GM10248 (cell line): ENCODE measurements around the gene ENSA.
A peak's percentile ranks its signal among the peaks of the same experiment; 100 is the strongest.

Source experiments
- CTCF ChIA-PET: fragments of 300-600 bp; sonication (Branson Sonifier 250); formaldehyde crosslinking; extraction: SDS; loops from one replicate; lab custom pipeline; 2021; ENCODE audit warnings: antibody characterized with exemption; lab: Yijun Ruan, JAX
- POLR2A ChIA-PET: fragments of 350-650 bp; sonication (Branson Sonifier 250); formaldehyde crosslinking; extraction: SDS; loops from one replicate; lab custom pipeline; 2020; ENCODE audit warnings: antibody characterized with exemption; lab: Yijun Ruan, JAX
- DNase-seq: peaks from one replicate; pipeline ENCODE4 v3.0.0; 2012; ENCODE audit errors: extremely low spot score
- TF ChIP-seq, protein P1 (sequence below): IDR thresholded peaks from 2 replicates; pipeline ENCODE4 v1.5.1; 2012; ENCODE audit warnings: mild to moderate bottlenecking, low read depth; ENCODE audit errors: extremely low read depth, missing control alignments, control extremely low read depth

The ENSA gene, protein sequence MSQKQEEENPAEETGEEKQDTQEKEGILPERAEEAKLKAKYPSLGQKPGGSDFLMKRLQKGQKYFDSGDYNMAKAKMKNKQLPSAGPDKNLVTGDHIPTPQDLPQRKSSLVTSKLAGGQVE

DNA sequence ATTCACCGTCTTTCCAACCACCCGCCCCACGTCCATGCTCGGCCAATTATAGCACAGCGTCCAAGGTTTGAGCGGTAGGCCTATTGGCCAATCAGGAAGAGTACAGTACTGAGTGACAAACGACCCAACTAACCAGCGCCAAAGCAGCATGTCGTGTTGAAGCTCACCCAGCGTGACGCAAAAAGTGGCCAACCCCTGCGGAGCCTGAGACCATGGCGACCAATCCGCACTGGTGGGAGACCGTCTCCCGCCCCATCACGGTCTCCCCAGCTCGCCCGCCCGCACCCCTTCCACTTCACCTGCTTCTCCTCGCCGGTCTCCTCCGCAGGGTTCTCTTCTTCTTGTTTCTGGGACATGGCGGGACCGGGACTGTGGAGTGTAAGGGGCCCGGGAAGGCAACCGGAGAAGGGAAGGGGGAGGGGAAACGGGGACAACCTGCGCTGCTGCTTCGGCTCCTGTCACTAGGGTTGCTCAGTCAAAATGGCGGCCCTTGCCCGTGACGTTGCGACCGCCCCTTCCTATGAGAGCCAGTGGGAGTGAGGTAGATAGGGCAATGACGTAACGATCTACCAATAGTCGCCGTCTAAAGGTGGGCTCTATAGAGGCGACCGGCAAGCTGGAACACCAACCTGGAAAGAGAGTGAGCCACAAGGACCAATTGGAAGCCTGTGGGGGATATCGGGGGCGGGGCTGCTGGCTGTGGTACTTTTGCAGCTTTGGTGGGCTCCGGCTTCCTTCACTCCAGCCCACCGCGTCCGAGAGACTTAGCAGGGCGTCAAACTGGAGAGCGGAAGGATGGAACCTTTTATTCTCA, at the start of gene ENSA:
TSS of gene ENSA (minus strand) at position 498 of the 814 bp plus-strand sequence. CDS start at position 356, 142 bp downstream.
- CTCF ChIA-PET = interaction anchor here (1.0 to 4.5 kb wide), 9 partner anchors 9 to 366 kb away, joined by 3 to 33 read pairs (median 4); no protein-coding TSS in a partner anchor
- POLR2A ChIA-PET = interaction anchor here (0.6 to 3.3 kb wide), 10 partner anchors 10 to 287 kb away, joined by 3 to 17 read pairs (median 5); partner anchors contain the start of gene MCL1
- DNase-seq = peak; percentile 94
- TF ChIP-seq, protein P1, sequence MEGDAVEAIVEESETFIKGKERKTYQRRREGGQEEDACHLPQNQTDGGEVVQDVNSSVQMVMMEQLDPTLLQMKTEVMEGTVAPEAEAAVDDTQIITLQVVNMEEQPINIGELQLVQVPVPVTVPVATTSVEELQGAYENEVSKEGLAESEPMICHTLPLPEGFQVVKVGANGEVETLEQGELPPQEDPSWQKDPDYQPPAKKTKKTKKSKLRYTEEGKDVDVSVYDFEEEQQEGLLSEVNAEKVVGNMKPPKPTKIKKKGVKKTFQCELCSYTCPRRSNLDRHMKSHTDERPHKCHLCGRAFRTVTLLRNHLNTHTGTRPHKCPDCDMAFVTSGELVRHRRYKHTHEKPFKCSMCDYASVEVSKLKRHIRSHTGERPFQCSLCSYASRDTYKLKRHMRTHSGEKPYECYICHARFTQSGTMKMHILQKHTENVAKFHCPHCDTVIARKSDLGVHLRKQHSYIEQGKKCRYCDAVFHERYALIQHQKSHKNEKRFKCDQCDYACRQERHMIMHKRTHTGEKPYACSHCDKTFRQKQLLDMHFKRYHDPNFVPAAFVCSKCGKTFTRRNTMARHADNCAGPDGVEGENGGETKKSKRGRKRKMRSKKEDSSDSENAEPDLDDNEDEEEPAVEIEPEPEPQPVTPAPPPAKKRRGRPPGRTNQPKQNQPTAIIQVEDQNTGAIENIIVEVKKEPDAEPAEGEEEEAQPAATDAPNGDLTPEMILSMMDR = no peak

DNA sequence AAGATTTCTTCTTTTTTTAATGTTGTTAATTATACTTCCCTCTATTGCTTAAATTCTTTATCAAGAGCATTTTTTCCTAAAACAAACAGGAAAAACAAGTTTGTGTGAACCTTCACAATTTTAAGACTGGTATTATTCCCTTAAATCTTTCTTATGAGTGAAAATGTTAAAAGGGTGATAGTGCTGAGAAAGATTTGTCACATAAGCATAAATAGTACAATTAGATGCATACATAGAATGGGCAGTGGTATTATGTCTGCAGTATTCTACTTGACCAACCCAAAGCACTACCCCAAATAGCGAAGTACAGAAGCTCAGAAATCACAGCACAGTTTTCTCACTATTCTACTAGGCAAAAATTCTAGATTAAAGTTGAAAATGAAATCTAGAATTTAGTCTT, 49.6 kb upstream of the ENSA start:
- TF ChIP-seq, protein P1 = no peak
- DNase-seq = no peak
- ChIA-PET CTCF (no interaction called here), POLR2A (no interaction called here)

DNA sequence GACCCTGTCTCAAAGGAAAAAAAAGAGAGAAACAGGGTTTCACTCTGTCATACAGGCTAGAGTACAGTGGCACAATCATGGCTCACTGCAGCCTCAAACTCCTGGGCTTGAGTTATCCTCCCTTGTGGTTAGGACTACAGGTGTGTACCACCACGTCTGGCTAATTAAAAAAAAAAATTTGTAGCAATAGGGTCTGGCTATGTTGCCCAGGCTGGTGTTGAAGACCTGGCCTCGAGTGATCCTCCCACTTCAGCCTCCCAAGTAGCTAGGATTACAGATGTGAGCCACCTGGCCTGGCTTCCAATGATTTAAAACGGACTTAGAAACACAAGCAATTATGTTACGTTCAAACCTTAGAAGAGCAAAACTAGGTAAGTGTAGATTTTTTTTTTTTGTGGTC, 45.5 kb upstream of the ENSA start:
- POLR2A ChIA-PET = interaction anchor here (0.7 kb wide), 1 partner anchor 244 kb away, joined by 4 read pairs; no protein-coding TSS in a partner anchor
- CTCF ChIA-PET = no interaction called here
- DNase-seq = no peak
- TF ChIP-seq, protein P1 = no peak

DNA sequence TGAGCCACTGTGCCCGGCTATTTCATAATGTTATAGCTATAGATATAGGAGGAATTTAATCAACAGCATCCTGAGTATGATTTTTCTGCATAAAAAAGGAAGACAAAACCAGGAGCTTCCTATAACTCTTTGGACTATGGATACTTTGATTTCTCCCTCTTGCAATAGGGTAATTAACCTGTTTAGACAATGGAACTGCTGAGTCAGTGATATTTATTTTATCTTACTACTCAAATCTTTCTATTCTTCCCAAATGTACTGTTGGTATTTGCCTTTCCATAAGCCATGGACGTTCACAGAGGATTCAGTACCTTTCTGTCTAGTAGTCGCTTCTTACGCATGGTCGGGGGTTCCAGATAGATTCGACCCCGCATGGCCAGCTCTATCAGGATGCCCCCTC, 33.9 kb upstream of the ENSA start:
- TF ChIP-seq, protein P1 = no peak
- ChIA-PET CTCF (interaction anchor here (2.1 kb wide), 1 partner anchor 24 kb away, joined by 5 read pairs; no protein-coding TSS in a partner anchor), POLR2A (no interaction called here)
- no peak for DNase-seq

DNA sequence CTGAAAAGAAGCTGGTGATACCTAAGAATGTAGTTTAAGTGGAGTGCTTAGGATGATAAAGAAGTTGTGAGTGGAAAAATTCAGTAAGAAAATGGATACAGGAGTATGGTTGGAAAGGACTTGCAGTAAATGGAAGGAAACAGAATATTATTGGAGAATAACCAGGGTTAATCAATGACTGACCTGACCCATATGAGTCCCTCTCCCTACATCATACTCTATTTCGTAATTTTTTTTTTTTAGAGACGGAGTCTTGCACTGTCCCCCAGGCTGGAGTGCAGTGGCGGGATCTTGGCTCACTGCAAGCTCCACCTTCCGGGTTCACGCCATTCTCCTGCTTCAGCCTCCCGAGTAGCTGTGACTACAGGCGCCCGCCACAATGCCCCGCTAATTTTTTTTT, 33.4 kb upstream of the ENSA start:
- ChIA-PET CTCF (no interaction called here), POLR2A (no interaction called here)
- DNase-seq = no peak
- TF ChIP-seq, protein P1 = no peak

DNA sequence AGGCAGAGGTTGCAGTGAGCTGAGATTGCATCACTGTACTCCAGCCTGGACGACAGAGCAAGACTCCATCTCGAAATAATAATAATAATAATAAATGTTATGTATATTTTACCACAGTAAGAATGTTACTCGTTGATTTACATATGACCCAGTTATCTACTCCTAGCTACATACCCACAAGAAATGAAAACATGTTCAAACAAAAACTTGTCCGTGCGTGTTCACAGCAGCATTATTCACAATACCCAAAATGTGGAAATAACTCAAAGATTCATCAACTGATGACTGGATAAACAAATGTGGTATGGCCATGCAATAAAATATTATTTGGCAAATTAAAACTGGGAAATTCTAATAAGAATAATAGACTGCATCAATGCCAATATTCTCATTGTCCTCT, 31.7 kb upstream of the ENSA start:
- DNase-seq = no peak
- POLR2A ChIA-PET = no interaction called here
- TF ChIP-seq, protein P1 = no peak
- CTCF ChIA-PET = interaction anchor here (1.1 to 1.8 kb wide), 4 partner anchors 72 to 380 kb away, joined by 3 to 6 read pairs (median 3); no protein-coding TSS in a partner anchor
